AG20443 (cell line): ENCODE results near the gene CD8A.
"Not testable (repeated sequence)": the region's sequence is repeated elsewhere in the genome, so short reads cannot be mapped to it uniquely, and the experiment has no call there.

ENCODE experiments used
- DNase-seq: peaks from one replicate; pipeline ENCODE4 v3.0.0; 2012; ENCODE audit warnings: low spot score, mixed read lengths

The CD8A gene

DNA sequence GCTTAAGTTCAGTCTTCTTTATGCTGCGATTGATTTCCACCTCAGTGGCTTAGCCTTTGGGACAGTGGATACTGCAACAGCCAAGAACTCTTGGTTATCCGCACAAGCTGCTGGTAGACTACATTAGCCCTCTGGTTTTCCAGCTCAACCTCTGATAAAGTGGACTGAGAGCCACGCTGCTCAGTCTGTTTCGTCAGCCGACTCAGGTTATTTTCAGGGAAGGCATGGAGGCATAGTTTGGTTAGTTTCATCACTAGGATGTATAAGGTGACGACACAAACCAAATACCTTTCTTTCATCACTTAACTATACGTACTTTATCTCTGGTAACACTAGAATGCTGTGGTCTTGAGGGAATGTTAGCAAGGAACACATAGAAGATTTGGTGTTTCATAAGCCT lies 14.2 kb downstream of the CD8A start:
- DNase-seq = no peak

DNA sequence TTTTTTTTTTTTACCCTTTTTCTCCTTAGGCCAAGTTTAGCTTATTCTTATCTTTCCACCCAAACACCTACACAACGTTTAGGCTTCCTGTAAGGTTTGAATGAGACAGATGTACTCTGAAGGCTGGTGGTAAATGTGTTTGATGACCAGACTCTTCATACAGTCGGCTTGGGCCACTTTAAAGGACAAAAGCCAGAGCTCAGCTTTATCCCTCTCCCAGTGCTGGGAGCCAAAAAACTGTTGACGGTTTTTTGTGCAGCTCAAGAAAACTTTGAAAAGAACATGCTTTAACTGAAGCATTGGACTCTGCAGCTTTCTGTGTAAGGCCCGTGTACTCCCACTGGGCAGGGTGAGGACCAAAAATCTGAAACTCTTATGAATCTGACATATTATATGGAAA lies 15.4 kb downstream of the CD8A start:
- DNase-seq = no peak

DNA sequence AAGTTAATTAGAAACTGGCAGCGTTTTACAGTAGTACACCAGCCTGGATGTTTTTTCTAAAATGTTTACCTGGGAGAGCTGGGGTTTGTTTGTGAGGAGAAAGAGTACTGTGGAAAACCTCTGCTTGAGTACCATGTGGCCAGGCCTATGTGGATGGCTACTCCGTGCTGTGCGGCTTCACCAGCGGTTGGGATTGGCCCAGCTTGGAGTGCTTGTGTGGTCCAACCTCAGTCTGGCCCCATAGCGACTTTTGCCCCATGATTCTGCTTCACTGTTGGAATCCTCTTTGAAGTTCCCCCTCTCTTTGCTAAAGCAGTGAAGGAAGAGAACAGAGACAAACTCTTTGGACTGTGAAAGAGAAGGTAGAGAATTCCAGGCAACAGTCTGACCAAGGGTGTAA lies 15.9 kb downstream of the CD8A start:
- no peak for DNase-seq

DNA sequence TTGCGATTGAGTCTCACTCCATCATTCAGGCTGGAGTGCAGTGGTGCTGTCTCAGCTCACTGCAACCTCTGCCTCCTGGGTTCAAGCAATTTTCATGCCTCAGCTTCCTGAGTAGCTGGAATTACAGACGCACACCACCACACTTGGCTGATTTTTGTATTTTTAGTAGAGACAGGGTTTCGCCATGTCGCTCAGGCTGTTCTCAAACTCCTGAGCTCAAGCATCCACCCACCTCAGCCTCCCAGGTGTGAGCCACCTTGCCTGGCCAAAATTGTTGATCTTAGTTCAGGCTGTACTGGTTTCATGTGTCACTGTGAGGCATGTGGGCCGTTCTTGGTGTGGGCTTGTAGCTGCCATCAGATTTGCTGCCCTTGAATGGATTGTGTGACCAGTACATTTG lies 18.1 kb downstream of the CD8A start:
- no peak for DNase-seq

DNA sequence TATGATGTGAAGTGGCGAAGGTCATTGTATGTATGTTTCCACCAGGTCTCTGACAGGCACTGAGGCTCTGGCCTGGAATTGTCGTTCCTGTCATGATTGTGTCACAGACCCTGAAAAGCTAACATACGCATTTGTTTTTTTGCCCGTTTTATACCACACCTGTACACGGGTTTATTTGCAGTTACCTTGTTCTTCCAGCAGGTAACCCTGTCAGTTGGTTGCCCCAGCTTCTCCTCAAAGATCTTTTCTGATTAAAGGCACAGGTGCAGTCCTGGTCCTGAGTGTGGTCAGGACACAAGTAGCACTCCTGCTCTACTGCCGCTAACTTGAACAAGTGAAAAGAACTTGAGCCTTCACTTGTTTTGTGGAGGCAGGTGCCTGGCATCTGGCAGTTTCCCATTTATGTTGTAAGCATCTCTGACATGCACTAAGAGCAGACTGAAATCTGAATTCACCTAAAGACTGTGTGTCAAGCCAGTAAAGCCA lies 19.9 kb downstream of the CD8A start:
- DNase-seq = no peak

DNA sequence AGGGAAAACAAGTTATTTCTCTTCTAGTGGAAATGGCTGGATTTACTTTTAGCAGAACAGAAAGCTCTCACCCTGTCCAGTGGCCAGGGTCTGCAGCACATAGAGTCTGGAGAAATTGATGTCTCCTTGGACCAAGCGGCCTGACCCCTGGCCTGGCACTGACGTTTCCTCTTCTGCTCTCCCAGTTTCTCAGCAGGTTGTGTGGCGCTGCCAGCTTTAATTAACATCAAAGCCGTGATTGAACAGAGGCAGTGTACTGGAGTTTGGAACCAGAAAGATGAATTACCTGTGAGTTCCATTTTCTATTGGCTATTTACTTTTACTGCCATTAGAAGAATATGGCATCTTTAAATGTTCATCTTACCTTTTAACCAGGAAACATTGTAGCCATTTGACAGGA lies 20.9 kb downstream of the CD8A start:
- no peak for DNase-seq

DNA sequence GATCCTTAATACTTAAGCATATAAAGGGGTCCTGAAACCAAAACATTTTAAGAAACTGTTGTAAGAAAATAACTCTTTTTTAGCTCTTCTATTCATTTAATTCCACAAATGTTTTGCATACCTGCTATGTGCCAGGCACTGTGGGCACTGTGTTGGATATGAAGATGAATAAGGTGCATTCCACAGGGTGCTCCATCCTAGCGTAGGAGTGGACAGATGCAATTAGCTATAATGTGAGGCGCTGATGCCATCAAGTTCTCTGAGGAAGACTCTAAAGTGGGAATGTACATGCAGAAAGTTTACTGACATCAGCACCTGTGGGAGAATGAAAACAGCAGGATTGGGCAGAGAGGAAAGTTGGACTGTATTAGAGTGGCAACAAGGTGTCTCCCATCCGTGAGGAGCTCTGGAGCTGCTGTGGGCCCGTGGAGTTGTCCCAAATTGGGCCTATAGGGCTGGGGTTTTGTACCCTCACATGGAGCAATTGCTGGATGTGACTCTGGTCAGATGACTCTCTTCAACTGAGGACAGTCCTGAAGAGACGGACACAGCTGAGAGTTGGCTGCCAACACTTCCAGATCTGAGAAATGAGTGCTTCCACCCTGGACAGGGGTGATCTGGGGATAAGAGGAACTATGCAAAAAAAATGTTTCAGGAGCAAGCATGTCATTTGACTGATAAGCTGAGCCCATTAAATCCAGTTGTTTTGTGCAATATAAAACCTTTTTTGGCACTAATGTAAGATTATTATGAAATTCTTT lies 22.3 kb downstream of the CD8A start:
- no peak for DNase-seq

DNA sequence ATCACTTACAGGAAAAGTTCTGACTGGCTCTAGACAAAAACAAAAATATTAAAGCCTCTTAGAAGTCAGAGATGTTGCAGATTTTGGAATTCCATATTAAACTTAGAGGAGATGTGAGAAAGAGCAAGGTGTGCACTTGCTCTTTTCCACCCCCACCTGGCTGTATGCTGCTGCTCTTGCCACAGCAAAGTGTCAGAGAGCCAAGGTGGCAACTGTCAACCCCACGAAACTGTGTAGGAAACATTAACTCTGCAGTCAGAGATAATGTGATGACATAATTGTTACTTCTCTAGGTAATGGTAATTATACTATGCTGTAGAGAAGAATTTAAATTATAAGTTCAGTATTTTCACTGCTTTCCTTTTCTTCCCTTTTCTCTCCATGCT lies 25.4 kb downstream of the CD8A start:
- DNase-seq = no peak

DNA sequence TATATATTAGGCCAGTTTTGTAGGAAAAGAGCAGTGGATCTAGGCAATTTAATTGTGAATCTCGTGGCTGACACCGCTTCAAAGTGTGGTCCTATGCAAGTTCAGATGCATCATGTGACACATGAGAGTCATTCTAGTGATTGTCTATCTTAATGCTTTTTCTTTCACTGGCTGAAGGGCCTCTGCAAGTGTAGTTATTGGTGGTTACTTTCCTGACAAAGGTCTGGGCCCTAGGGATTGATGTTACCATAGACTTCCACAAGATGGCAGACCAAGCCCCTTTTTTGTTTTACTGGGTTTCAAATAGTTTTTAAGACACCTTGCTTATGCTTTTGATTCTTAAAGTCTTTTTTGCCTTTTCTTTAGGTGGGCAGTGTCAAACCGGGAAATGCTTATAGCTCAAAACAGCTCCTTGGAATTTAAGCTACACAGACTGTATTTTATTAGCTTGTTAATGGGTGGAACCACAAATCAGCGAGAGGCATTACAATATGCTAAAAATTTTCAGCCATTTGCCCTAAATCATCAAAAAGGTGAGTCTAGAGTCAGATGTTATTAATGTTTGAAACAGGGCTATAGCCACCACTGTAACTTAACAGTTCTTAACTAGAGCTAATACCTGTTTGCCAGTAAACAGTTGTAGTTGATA lies 25.9 kb downstream of the CD8A start:
- peak; percentile 68 for DNase-seq

DNA sequence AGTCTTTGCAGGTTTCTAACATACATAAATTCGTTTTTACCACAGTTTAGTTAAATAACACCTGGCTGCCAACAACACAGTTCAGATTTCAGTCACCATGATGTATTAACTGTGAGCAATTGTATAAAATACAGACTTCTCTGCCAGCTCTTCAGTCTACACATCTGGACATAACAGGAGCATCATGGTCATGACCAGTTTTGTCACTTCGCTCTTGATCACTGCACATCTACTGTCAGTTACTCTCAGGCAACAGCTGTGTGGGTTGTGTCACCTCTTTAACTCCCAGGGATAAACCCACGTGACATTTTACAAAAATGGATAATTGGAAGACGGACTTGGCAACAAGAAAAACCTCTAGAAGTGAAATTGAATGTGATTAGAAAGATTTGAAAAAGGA lies 30.3 kb downstream of the CD8A start:
- DNase-seq = no peak

DNA sequence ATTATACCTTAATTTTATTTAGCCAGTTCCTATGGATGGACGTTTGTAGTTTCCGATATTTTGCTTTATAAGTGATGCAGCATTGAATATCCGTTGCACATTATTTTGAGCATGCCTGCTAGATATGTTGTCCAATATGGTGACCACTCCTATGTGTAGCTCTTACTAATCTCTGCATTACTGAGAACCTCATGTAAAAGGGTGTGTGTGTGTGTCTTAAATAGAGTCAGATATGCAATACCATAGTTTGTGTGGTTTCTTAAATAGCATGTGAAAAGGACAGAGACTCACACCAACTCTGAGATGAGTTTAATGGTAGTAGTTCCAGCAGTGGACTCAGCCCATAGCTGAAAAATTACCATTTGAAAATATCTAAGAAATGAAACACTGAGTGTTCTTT lies 32.3 kb downstream of the CD8A start:
- no peak for DNase-seq

DNA sequence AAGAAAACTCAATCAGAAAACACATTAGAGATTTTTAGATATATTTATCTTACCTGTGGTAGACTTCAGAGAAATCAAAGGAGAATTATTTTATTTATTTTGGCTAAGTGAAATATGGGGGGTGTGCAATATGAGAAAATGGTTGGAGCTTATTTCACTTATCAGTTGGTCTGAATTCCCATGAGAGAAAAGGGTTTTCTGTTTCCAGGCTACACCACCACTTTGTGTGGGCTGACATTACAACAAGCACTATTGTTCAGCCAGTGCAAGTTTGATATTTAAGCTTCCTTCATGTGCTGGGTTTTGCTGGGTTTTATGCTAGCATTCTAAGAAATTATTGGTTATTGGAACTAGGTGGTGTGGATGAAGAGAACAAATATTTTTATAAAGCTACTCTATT lies 37.1 kb downstream of the CD8A start:
- no peak for DNase-seq

DNA sequence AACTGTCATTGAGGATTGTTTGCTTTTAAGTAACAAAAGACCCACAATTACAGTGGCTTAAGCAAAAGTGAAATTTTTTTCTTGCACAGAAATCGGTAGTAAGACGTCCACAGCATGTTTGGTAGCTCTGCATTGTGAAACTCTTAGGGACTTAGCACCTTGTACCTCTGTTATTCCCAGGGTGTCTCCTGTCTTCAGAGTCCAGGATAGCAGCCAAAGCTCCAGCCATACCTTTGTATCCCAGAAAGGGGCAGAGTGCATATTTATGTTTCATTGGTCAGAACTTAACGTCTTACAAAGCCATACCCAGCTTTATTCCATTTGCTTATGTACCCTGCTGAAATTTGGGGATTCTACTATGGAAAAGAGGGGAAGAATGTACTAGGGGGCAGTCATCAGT lies 37.8 kb downstream of the CD8A start:
- DNase-seq = no peak

DNA sequence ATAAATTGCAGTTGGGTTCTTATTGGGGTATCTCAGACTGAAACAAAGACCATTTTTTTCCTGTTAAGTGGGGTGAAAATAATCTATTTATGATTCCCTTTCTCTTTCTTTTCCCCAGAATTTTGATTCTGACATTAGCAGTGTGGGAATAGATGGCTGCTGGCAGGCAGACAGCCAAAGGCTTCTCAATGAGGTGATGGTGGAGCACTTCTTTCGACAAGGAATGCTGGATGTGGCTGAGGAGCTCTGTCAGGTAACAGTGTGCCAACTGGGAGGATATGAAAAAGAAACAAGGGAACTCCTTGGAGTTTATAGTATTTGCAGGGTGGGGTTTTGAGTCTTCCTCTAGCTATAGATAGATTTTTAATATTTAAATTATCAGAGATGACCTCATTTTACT lies 38.9 kb downstream of the CD8A start:
- DNase-seq = no peak

DNA sequence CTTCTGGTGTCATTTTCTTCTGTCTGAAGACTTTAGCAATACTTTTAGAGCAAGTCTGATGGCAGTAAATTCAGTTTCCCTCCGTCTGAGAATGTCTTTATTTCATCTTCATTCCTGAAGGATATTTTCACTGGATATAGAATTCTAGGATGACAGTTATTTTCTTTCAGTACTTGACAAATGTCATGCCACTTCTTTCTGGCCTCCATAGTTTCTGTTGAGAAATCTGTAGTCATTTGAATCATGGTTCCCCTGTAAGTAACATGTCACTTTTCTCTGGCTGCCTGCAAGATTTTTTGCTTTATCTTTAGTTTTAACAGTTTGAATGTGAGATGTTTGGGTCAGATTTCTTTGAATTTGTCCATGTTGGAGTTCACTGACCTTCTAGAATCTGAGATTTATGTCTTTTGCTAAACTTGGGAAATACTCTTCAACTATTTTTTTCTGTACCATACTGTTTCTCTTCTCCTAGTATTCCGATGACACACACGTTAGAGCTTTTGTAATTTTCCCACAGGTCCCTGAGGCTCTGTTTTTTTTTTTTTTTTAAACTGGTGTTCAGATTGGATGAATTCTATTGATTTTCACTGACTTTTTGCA lies 40.4 kb downstream of the CD8A start:
- no peak for DNase-seq

DNA sequence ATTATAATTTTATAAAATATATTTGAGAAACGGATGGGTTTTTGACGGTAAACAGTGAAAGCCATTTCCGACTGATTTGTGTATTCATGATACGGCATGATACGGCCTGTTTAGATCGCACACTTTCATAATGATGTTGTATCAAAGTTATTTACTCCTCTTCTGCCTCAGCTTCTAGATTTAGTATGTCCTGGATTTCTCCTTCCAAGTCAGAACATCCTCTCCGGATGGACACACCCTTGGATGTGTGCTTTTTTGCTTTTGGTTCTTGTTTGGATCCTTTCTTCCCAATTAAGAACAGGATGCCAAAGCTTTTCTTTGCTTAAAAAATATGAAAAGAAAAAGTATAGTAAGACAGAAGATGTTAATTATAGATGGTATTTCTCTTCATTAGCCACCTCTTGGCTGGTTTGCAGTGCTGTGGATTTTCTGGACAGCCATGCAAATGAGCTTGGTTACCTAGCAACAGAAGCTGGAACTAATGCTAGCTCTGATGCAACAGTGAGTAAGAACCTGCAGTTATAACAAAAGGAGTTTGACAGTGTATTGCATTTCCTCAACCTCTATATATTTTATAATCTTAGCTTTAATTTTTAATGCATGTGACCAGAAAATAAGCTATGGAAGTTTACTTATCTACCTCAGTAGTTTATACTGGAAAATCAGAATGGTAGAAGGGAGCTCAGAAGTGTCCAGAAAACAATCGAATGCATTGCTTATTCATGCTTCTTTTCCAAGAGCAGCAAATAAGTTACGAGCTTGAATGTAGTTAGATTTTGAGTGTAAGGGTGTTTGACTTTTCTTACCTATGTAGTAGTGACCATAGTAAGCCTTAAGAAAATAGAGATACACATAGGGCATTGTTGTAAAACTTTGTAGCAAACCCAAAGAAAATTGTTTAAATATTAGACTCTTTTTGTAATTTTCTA lies 42.7 kb downstream of the CD8A start:
- peak; percentile 77 for DNase-seq

DNA sequence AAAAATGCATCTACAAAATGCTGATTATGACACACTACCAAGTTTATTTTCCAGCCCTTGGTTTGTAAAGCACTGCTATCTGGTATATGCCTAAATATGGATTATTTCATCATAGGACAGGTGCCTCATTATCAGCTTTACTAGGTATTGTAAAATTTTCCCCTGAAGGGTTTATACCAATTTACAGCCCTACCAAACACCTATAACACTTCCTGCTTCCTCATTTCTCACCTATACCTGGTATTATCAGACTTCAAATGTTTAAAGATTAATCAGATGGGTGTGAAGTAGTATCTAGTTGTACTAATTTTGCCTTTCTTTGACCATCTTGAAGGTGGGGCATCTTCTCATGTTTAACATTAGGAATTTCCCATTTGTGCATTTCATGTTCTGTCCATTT lies 43.8 kb downstream of the CD8A start:
- DNase-seq = no peak

DNA sequence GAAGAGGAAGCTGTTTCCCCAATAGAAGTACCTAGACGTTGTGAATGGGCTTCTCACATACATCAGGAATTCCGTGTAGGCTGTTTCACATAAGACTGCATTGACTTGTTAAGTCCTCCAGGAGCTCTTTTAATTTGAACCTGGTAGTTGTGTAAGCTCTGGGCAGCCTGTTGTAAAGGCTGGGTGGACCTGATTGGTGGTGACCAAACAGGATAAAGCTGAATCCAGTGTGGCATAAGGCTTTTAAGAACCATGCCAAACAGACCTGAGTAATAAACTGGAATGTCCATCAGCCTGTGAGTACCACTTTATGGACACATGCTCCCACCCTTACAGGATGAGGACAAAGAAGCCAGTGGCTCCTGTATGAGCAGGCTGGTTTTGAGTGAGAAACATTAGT lies 46.6 kb downstream of the CD8A start:
- DNase-seq = no peak

DNA sequence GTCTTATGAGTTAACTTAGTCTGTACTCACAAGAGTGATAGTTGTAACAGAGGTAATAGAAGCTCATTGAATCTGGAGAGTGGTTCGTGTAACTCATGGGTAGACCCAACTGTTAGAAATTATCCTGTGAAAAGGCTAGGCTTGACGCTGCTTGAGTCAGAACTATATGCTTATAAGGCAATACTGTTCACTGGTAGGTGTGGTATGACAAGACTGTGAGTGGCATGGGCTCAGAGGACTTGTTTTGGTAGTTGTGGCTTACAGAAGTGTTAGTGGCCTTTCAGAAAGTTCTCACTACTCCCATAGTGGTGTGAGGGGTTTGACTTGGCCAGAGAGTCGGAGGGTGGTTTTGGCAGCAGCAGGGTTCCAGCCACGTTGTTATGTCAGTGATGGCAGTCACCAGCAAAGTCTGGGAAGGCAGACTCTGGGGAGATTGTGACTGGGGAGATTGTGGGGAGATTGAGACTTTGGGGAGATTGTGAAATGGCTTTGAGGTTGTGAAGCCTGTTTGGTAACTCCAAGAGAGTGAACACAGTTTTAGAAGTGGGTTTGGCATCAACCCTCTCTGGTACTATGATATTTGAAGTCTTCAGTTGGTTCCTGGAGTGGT lies 48.7 kb downstream of the CD8A start:
- not testable (repeated sequence) for DNase-seq

DNA sequence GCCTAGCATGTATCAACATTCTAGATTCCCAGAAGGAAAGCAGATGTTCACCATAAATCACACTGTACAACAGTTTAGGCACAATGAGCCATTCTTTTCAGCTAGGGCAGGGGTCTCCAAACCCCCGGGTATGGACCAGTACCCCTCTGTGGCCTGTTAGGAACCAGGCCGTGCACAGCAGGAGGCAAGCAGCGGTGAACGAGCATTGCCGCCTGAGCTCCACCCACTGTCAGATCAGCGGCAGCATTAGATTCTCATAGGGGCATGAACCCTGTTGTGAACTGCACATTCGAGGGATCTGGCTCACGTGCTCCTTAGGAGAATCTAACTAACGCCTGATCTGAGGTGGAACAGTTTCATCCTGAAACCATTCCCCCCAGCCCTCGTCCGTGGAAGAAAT lies 50.8 kb downstream of the CD8A start:
- DNase-seq = not testable (repeated sequence)

DNA sequence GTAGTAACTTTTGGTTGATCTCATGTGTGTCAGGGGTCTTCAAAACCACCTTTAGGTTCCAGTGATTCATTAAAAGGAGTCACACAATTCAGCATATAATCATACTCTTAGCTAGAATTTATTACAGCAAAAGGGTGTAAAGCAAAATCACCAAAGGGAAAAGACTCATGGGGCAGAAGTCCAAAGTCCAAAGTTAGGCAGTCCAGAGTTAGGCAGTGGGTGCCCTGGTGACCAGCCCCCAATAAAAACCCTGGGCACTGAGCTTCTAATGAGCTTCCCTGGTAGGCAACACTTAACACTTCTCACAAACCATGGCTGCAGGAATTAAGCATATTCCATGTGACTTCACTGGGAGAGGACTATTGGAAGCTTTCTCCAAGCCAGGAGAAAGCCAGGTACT lies 51.2 kb downstream of the CD8A start:
- DNase-seq = not testable (repeated sequence)

DNA sequence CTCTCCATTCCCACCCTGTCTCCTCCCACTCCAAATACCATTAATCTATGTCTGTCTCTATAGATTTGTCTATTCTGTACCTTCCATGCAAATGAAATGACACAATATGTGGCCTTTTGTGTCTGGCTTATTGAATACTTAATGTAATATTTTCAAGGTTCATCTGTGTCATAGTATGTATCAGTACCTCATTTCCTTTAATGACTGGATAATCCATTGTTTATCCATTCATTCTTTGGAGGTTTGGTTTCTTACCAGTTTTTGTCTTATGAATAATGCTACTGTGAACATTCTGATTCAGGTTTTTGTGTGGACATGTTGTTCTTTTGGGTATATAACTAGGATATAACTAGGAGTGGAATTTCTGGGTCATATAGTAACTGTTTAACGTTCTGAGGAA lies 55.8 kb downstream of the CD8A start:
- not testable (repeated sequence) for DNase-seq
